ENCODE data around the gene FNDC3B.
A peak's percentile ranks its signal among the peaks of the same experiment; 100 is the strongest.

Gene FNDC3B

DNA sequence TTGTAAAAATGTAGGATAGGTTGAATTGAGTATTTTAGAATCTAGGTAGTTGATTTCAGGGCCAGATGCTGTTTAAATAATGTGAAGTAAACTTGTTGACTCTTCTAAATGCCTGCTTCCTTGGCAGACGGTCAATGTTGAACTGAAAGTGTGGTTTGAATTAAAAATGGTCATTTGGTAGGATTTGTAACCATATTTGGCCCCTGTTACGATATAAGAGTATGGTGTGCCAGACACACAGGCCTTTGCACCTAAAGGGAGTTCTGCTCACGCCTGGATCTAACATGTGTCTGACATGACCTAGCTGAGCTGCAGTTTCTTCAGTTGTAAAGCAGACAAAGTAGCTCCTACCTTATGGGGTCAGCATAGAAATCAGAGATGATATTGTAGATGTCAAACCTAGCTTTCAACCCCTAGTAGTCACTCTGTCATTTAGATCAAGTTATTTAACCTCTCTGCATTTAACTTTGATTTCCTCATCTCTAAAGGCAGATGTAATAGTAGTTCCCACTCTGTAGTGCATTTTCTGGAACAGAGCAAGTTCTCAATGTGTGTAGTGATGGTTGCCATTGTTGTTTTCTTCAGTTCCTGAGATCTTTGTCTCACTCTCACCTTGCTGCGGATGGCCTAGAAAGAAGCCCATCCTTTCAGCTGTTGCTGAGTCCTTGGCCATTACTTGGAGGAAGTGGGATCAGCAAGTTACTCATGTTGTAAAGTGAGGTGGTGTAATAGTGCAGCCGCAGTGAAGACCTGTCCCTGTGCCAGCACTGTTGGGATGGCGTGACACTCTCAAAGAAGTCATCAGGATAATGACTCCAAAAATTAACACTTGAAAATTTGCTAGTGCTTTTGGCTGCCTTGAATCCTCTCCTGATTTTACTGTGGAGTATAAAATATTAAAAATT is 318.7 kb downstream of the FNDC3B start:
- TF ChIP-seq, protein P1, sequence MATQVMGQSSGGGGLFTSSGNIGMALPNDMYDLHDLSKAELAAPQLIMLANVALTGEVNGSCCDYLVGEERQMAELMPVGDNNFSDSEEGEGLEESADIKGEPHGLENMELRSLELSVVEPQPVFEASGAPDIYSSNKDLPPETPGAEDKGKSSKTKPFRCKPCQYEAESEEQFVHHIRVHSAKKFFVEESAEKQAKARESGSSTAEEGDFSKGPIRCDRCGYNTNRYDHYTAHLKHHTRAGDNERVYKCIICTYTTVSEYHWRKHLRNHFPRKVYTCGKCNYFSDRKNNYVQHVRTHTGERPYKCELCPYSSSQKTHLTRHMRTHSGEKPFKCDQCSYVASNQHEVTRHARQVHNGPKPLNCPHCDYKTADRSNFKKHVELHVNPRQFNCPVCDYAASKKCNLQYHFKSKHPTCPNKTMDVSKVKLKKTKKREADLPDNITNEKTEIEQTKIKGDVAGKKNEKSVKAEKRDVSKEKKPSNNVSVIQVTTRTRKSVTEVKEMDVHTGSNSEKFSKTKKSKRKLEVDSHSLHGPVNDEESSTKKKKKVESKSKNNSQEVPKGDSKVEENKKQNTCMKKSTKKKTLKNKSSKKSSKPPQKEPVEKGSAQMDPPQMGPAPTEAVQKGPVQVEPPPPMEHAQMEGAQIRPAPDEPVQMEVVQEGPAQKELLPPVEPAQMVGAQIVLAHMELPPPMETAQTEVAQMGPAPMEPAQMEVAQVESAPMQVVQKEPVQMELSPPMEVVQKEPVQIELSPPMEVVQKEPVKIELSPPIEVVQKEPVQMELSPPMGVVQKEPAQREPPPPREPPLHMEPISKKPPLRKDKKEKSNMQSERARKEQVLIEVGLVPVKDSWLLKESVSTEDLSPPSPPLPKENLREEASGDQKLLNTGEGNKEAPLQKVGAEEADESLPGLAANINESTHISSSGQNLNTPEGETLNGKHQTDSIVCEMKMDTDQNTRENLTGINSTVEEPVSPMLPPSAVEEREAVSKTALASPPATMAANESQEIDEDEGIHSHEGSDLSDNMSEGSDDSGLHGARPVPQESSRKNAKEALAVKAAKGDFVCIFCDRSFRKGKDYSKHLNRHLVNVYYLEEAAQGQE (IDR thresholded peaks at IDR 0.05; ENCODE audit: low read depth), result no peak
- TF ChIP-seq NFIC (IDR thresholded peaks at IDR 0.05) (no peak), YY1 (IDR thresholded peaks at IDR 0.05; ENCODE audit: low read depth) (no peak), ZBTB7A (IDR thresholded peaks at IDR 0.05; ENCODE audit: low read depth) (no peak), TCF12 (IDR thresholded peaks at IDR 0.05; ENCODE audit: low read depth) (no peak), FOXM1 (IDR thresholded peaks at IDR 0.05; ENCODE audit: borderline replicate concordance, low read depth) (no peak), EGR1 (IDR thresholded peaks at IDR 0.05) (no peak), TEAD4 (IDR thresholded peaks at IDR 0.05) (no peak), TAF1 (IDR thresholded peaks at IDR 0.05; ENCODE audit: low read depth) (no peak)
- TF ChIP-seq, protein P2, sequence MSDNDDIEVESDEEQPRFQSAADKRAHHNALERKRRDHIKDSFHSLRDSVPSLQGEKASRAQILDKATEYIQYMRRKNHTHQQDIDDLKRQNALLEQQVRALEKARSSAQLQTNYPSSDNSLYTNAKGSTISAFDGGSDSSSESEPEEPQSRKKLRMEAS (IDR thresholded peaks at IDR 0.05), result no peak
- TF ChIP-seq, protein P3, sequence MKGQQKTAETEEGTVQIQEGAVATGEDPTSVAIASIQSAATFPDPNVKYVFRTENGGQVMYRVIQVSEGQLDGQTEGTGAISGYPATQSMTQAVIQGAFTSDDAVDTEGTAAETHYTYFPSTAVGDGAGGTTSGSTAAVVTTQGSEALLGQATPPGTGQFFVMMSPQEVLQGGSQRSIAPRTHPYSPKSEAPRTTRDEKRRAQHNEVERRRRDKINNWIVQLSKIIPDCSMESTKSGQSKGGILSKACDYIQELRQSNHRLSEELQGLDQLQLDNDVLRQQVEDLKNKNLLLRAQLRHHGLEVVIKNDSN (IDR thresholded peaks at IDR 0.05), result no peak

DNA sequence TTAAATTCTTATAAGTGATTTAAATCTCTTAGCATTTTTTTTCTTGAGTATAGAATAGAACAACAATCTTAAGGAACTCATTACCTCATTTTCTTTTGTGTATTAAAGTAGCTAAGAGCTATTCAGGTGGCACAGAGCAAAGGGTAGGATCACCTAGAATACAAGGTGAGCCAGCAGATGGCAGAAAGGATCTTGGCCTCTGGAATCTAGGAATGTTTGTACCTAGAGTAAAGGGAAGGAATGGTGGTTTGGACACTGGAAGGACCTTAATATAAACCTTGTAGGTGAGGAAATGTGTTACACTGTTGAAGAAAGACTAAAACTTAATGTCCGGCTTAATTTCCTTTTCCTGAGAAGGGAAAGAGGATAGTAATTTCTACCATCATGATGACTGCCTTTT is 319.9 kb downstream of the FNDC3B start:
- TF ChIP-seq EP300 (IDR thresholded peaks at IDR 0.05; ENCODE audit: borderline replicate concordance) (no peak), RAD21 (IDR thresholded peaks at IDR 0.05; ENCODE audit: low read depth) (peak; percentile 16; the same call in 1 of the 2 replicates)

DNA sequence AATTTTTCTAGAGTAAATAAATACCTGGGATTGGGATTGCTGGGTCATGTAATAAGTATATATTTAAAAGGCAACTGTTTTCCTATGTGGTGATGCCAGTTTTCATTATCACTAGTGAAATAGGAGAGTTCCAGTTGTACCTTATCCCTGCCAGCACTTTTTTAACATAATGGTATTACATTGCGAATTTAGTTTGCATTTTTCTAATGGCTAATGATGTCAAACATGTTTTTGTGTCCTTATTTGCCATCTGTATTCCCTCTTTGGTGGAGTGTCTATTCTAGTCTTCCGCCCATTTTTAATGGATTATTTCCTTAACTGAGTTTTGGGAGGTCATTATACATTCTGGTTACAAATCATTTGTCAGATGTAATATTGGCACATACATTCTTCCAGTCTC is 320.6 kb downstream of the FNDC3B start:
- no peak for TF ChIP-seq EGR1 (IDR thresholded peaks at IDR 0.05)
- TF ChIP-seq, protein P3 (IDR thresholded peaks at IDR 0.05), result no peak

DNA sequence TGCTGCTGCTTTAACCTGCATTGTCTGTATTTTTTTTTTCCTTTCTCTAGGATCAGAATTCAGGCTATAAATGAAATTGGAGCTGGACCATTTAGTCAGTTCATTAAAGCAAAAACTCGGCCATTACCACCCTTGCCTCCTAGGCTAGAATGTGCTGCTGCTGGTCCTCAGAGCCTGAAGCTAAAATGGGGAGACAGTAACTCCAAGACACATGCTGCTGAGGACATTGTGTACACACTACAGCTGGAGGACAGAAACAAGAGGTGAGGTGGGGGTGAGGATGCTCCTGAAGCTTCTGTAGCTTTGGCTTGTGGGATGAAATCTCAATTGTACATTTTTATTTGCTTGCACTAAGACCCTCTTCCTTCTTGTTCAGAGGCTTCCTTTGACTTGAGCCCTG is 323.2 kb downstream of the FNDC3B start:
- no peak for TF ChIP-seq NFIC (IDR thresholded peaks at IDR 0.05)
- TF ChIP-seq, protein P1 (IDR thresholded peaks at IDR 0.05; ENCODE audit: low read depth), result no peak
- TF ChIP-seq TEAD4 (IDR thresholded peaks at IDR 0.05), result no peak
- no peak for TF ChIP-seq TAF1 (IDR thresholded peaks at IDR 0.05; ENCODE audit: low read depth)
- TF ChIP-seq FOXM1 (IDR thresholded peaks at IDR 0.05; ENCODE audit: borderline replicate concordance, low read depth), result no peak
- no peak for TF ChIP-seq RAD21 (IDR thresholded peaks at IDR 0.05; ENCODE audit: low read depth)
- no peak for TF ChIP-seq CREB1 (IDR thresholded peaks at IDR 0.05; ENCODE audit: low read depth)
- TF ChIP-seq ZBTB7A (IDR thresholded peaks at IDR 0.05; ENCODE audit: low read depth), result no peak

DNA sequence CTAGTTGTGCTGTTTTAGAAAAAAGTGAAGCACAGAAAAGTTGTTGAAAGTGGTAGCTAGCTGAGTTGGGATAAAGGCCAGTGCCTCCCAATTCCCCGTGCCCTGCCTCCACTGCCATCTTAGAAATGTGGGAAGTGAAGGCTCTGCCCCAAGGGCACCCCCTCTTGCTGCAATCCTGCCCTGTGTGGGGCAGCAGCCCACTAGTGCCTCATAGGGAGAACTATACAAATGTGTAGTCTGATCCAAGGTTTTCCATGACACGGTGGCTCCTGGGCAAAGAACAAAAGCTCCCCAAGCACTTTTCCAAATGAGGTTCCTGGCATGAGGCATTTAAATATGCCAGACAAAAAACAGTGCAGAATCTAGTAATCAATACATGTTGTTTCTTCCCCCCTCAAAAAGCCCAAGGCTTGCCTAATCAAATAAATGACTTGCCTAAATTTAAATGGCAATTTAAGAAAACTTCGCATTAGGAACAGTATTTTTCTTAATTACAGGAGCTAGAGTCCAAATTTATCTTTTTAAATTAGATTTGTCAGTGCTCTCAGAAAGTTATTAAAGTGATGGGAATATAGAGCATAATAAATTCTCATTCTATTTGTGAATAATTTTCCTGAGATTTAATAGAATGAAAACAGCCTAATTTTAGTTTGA is 325.1 kb downstream of the FNDC3B start:
- TF ChIP-seq, protein P1 (IDR thresholded peaks at IDR 0.05; ENCODE audit: low read depth), result no peak

All from Ishikawa (cell line).